Measurements from ENCODE around the gene TNFRSF8.

DNA sequence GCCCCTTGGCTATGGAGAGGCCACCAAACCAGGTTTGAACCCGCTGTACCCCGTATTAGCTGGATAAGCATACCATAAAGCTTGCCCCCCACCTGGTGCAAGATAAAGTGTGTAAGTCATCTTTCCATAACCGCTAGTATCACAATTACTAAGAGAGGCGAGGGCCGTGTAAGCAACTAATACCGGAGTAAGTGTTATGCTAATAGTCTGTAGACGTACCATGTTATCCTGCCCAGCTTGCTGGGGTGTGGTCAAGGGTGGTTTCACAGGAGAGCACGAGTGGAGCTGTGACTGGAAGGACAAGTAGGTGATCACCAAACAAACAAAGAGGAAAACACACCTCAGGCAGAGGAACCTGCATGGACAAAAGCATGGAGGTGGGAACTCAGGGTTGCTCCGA, 100.1 kb downstream of the TNFRSF8 start:
- TF ChIP-seq CTCF (IDR thresholded peaks at IDR 0.05; ENCODE audit: low read length) = no peak
- TF ChIP-seq EZH2 (IDR thresholded peaks at IDR 0.05; ENCODE audit: borderline replicate concordance, low read length) = no peak
